Pons (tissue), 1 donor: ENCODE results near the gene MARCHF10.

Experiments used
- DNase-seq: peaks from one replicate; pipeline ENCODE4 v3.0.0-alpha.2; 2016; ENCODE audit warnings: low spot score

Gene MARCHF10

GRCh38 chr17:62676952-62677596 lies 131.0 kb downstream of the MARCHF10 start:
- no peak for DNase-seq

- DNase-seq, result no peak
These were observed 131.7 kb downstream of the MARCHF10 start for GRCh38 chr17:62676231-62676943.

DNA sequence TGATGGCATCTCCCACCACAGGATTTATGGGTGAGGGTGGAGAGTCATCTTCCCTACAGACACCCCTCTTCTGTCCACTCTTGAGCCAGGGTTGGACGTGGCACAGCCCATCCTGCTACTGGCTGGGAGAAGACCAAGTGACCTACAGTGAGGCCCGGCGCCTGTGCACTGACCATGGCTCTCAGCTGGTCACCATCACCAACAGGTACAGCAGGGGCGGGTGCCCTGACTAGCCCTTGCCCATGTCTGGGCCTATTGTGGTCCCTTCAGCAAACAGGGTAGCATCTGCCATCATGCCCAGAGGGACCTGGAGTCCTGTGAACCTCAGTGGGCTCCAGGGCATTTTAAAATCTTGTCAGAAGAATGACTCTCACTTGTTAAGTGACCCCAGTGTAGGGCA lies 132.4 kb downstream of the MARCHF10 start:
- DNase-seq, result no peak

DNA sequence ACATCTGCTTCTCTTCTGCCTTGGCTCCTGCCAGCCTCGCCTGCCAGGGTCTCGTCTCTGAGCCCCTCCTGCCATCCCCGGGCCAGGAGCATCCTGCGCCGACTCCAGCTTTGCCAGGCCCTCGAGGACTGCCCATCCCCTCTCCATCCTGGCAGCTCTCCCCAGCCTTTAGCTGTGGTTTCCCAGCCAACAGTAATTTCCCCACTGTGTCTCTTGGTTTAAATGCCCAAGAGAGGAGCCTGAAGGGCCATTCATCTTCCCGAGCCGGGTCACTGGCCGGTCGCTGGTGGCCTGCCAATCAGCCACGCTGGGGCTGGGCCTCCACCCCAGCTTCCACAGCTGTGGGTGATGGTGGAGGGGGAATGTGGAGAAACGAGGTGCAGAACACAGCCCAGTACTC lies 132.9 kb downstream of the MARCHF10 start:
- DNase-seq, result peak; percentile 70

DNA sequence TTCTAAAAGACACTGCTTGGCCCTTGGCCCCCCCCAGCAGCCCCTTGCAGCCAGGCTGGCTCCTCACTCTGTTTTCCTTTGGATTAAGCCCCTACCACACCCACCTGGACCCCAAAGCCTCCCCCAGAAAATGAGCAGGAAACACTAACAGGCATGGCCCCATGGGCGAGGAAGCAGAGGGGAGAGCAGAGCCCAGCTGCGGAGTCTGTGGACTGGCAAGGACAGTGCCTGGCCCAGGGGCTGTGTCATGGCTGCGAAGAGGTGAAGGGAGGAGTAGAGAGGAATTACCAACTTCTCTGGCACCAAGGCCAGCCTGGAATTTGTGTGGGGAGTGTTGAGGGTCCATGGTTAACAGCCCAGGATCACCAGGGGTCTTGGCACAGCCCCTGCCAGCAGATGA lies 133.3 kb downstream of the MARCHF10 start:
- no peak for DNase-seq

GRCh38 chr17:62674363-62674739 lies 133.8 kb downstream of the MARCHF10 start:
- no peak for DNase-seq

DNA sequence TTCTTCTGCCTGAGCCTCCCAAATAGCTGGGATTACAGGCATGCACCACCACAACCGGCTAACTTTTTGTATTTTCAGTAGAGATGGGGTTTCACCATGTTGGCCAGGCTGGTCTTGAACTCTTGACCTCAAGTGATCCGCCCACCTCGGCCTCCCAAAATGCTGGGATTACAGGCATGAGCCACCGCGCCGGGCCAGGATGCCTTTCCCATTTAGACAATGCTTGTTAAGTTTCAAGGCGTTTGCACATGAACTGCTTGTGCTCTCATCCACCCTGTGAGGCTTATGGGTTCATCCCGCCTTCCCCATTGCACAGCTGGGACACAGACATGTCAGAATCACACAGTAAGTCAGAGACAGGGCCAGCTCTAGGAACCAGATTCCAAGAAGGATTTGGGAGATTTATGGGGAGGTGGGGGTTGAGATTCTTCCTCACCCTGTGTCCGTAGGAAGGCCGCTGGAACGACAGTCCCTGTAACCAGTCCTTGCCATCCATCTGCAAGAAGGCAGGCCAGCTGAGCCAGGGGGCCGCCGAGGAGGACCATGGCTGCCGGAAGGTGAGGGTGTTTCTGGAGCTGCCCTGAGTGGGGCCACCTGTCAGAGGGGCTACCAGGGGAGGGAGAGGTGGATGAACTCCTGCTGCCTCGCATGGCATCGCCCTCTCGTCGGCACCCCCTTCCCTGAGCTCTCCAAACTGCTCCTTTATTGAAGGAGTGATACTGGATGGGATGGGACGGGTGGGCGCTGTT lies 134.3 kb downstream of the MARCHF10 start:
- no peak for DNase-seq

GRCh38 chr17:62672957-62673356 lies 135.2 kb downstream of the MARCHF10 start:
- no peak for DNase-seq

GRCh38 chr17:62671553-62671952 lies 136.6 kb downstream of the MARCHF10 start:
- DNase-seq, result no peak

GRCh38 chr17:62670202-62670821 lies 137.8 kb downstream of the MARCHF10 start:
- no peak for DNase-seq

DNA sequence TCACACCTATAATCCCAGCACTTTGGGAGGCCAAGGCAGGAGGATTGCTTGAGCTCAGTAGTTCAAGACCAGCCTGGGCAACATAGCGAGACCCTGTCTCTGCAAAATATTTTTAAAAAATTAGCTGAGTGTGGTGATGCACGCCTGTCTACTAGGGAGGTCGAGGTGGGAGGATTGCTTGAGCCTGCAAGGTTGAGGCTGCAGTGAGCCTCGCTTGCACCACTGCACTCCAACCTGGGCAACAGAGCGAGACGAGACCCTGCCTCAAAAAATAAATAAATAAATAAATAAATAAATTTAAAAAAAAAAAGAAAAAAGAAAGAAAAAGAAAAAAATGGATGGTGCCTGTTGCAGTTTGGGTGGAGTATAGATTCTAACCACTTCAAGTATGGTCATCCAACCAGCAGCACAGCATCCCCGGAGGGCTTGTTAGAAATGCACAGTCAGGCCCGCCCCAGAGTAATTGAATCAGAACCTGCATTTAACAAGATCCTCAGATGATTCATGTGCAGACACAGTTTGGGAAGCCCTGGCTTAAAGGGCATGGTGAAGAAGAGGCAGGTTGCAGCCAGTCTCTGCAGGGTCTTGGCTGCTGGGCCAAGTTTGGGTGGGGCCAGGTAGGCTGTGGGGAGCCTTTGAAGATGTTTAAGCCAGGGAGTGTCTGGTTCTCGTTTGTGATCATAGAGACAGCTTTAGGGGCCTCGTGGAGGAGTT lies 139.9 kb downstream of the MARCHF10 start:
- DNase-seq, result no peak

GRCh38 chr17:62666801-62667591 lies 141.1 kb downstream of the MARCHF10 start:
- DNase-seq, result no peak

DNA sequence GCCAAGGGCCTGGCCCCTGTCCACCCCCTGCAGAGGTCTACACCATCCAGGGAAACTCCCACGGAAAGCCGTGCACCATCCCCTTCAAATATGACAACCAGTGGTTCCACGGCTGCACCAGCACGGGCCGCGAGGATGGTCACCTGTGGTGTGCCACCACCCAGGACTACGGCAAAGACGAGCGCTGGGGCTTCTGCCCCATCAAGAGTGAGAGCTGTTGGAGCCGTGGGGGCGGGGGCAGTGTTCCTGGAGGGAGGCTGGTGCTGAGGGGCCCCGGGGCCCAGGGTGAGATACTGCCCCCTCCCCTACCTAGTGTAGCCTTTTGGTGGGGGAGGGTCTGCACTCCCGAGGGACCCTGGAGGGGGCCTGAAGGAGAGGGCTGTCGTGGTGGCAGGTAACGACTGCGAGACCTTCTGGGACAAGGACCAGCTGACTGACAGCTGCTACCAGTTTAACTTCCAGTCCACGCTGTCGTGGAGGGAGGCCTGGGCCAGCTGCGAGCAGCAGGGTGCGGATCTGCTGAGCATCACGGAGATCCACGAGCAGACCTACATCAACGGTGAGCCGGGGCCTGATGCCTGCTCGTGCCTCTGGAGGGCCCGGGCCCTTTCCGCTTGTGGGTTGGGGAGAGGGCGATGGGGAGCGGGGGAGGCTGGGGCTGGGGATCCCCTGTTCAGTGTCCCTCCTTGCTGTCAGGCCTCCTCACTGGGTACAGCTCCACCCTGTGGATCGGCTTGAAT lies 141.9 kb downstream of the MARCHF10 start:
- no peak for DNase-seq

- DNase-seq, result no peak
These were observed 142.5 kb downstream of the MARCHF10 start for GRCh38 chr17:62665599-62665998.

DNA sequence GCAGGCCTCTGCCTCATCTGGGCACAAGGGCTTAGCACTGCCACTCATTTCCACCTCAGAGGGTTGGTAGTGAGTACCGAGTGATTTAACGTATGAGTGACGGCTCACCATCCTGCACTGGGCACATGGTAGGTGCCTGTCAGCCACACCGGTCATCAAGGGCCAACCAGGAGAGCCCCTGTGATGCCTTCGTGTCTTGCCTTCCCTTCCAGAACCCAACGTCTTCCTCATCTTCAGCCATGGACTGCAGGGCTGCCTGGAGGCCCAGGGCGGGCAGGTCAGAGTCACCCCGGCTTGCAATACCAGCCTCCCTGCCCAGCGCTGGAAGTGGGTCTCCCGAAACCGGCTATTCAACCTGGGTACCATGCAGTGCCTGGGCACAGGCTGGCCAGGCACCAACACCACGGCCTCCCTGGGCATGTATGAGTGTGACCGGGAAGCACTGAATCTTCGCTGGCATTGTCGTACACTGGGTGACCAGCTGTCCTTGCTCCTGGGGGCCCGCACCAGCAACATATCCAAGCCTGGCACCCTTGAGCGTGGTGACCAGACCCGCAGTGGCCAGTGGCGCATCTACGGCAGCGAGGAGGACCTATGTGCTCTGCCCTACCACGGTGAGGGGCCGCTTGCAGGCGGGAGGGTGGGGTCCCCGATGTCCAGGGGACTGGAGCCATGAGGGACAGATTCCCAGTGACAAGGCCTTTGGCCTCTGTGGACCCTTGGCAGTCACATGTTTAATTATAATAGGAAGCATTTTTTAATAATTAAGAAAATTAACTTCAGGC lies 143.6 kb downstream of the MARCHF10 start:
- DNase-seq, result no peak

DNA sequence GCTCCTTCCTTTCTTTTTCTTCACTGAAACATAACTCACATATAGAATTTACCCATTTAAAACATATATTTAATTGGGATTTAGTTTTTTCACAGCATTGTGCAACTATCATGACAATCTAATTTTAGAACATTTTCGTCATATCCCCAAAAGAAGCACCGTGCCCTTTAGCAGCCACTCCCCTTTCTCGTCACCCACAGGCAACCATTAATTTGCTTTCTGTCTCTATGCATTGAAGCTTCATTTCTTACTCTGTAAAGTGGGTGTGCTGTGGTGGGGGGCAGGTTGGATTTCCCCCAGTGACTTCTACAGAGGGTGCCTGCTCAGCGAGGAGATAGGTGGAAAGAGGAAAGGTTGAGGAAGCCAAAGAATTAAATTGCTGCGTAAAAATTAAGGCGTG lies 144.8 kb downstream of the MARCHF10 start:
- no peak for DNase-seq

DNA sequence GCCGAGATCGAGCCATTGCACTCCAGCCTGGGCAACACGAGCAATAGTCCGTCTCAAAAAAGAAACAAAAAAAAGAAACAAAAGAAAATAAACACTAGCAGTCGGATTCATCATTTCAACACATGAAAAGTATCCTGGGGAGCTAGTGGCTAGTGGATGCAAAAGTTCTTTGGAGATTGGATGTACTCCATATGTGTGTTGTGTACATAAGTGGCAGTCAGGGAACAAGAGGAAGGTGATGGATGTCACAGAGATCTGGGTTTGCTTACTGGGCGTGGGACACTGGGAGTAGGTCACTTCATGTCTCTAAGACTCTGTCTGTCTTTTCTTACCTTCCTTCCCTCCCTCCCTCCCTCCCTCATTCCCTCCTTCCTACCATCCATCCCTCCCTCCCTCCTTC lies 145.3 kb downstream of the MARCHF10 start:
- DNase-seq, result no peak

- DNase-seq, result no peak
These were observed 146.8 kb downstream of the MARCHF10 start for GRCh38 chr17:62661337-62661736.

DNA sequence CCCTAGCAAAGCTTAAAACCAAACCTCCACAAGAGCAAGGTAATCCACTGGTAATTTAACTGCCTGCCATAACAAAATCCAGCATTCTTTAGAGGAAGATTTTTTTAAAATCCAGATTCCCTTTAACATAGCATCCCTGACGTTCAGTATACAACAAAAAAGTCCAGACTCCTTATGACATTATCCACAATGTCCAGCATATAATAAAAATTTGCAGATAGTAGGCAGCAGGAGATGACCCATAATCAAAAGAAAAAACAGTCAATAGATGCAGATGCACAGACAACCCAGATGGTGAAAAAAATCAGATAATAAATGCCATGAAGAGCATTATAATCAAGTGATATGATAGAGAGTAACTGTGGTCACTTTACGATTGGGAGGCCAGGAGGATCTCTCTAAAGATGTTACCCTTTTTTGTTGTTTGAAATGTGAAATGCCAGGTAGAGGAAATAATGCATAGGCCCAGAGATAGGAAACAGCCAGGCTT lies 147.4 kb downstream of the MARCHF10 start:
- DNase-seq, result no peak
